Mucosa of descending colon (tissue), 3 donors: ENCODE measurements around the gene DMAC2. TPM values are rescaled to one million over a fixed set of nuclear protein-coding genes. Genes with fewer than 3 reads are reported as not detected.
"Not testable (repeated sequence)": the region's sequence is repeated elsewhere in the genome, so short reads cannot be mapped to it uniquely, and the experiment has no call there.

Experiments
- ATAC-seq: fragments of 200-7000 bp; cut with Tn5 transposase; one replicate; pipeline ENCODE4 v1.9.1; 2020; ENCODE audit warnings: mild to moderate bottlenecking, moderate library complexity
- DNase-seq, 3 donors: peaks; one replicate each; pipeline ENCODE4 v3.0.0-alpha.2; 2020
- H3K36me3 ChIP-seq: fragments of 200-600 bp; one replicate; pipeline ENCODE4 v1.8.0; 2021; ENCODE audit warnings: low read depth, mild to moderate bottlenecking
- H3K4me1 ChIP-seq: fragments of 200-600 bp; one replicate; pipeline ENCODE4 v1.8.0; 2021; ENCODE audit warnings: low read depth, mild to moderate bottlenecking
- H3K4me3 ChIP-seq: fragments of 200-600 bp; one replicate; pipeline ENCODE4 v1.8.0; 2021; ENCODE audit warnings: mild to moderate bottlenecking
- H3K9me3 ChIP-seq: fragments of 200-600 bp; one replicate; pipeline ENCODE4 v1.8.0; 2021; ENCODE audit warnings: mild to moderate bottlenecking
- intact Hi-C, 2 donors: fragments of 100-400 bp; cut with DNase I in 1 of 2; cut with micrococcal nuclease in 1 of 2; formaldehyde crosslinking; loops; one replicate each; pipeline versions ENCODE4 v1.11.0 to v1.11.1; 2022; cut with DNase I, micrococcal nuclease
- total RNA-seq, 3 donors: library from RNA; stranded (reverse); fragmentation: NEBNext Ultra II Directional in 2 of 3; extraction: Animal tissue kit (Norgen Biotek cat#: 25700) in 2 of 3; gene quantifications; one replicate each; pipeline versions ENCODE4 v1.2.1 to v1.2.4, GENCODE V29; 2021 to 2023
- TF ChIP-seq, protein P1 (sequence below): fragments of 200-600 bp; IDR thresholded peaks from one replicate; pipeline ENCODE4 v1.8.0; 2022; ENCODE audit warnings: antibody characterized with exemption, mild to moderate bottlenecking
- donor health status: DM: no; HTN: no; CAD: no; lungs with moderate emphysema.
- donor health status: DM: no; HTN: no; CAD: no.
- donor health status: DM: no; HTN: yes; CAD: no.

The DMAC2 gene
- total RNA-seq, 3 donors from 2014 or later: 38.9 to 61.0 (median 47.5) TPM

DNA sequence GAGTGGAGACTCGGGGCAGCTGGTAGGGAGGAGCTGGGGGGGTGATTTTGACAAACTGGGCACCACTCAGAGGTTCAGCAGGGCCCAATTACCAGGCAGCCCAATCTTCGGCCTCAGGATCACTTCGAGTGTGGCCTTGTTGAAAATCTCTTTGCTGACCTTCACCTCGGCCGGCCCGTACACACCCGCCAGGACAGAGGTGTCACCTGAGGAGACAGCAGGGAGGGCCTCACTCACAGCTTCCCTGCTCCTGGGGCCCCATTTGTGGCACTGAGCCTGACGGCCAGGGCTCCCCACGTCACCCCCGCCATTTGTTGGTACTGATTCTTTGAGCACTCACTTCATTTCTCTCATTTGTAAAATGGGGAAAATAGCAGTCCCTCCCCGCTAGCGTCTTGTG is 46.9 kb downstream of the DMAC2 start:
- TF ChIP-seq, protein P1, sequence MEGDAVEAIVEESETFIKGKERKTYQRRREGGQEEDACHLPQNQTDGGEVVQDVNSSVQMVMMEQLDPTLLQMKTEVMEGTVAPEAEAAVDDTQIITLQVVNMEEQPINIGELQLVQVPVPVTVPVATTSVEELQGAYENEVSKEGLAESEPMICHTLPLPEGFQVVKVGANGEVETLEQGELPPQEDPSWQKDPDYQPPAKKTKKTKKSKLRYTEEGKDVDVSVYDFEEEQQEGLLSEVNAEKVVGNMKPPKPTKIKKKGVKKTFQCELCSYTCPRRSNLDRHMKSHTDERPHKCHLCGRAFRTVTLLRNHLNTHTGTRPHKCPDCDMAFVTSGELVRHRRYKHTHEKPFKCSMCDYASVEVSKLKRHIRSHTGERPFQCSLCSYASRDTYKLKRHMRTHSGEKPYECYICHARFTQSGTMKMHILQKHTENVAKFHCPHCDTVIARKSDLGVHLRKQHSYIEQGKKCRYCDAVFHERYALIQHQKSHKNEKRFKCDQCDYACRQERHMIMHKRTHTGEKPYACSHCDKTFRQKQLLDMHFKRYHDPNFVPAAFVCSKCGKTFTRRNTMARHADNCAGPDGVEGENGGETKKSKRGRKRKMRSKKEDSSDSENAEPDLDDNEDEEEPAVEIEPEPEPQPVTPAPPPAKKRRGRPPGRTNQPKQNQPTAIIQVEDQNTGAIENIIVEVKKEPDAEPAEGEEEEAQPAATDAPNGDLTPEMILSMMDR: no peak
- peaks cover 6% of the 10 kb centered on the region for H3K4me1 ChIP-seq
- ATAC-seq (no peak), DNase-seq (no peak)
- no peak overlapping the region for H3K4me3 ChIP-seq
- H3K36me3 ChIP-seq: peaks cover 5% of the 10 kb centered on the region
- H3K9me3 ChIP-seq: no peaks in the 10 kb centered on the region
- intact Hi-C loops: no loop called here

DNA sequence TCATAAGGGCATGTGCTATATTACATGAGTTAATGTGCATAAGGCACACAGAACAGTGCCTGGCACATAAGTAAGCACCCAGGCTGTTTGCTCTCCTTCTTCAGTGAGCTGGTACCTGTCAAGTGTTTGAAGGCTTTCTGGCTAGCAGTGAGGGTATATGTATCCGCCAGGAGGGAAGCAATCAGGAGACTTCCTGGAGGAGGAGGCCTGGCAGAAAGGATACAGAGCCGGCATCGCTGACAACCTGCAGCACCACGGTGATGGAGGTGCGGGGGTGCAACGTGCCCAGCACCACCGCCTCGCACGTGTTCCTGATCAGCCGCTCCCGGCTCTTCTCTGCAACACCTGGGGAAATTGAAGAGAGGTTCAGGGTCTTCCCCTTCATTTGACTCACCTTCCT is 48.1 kb downstream of the DMAC2 start:
- Histone ChIP-seq H3K36me3 (peaks cover 5% of the 10 kb centered on the region), H3K9me3 (no peaks in the 10 kb centered on the region)

GRCh38 chr19:41386442-41386841 is 53.3 kb downstream of the DMAC2 start:
- no peak for DNase-seq
- intact Hi-C loops: no loop called here
- TF ChIP-seq, protein P1: no peak
- no peaks in the 10 kb centered on the region for H3K9me3 ChIP-seq
- no peak for ATAC-seq
- H3K4me1 ChIP-seq: no peaks in the 10 kb centered on the region
- H3K36me3 ChIP-seq: peaks cover 5% of the 10 kb centered on the region
- no peak overlapping the region for H3K4me3 ChIP-seq

More for the DNA sequence above, 48.1 kb downstream of the DMAC2 start:
- peaks cover 6% of the 10 kb centered on the region for H3K4me1 ChIP-seq
- intact Hi-C loops: no loop called here
- H3K4me3 ChIP-seq: no peak overlapping the region
- DNase-seq (no peak), ATAC-seq (no peak)
- TF ChIP-seq, protein P1: no peak

DNA sequence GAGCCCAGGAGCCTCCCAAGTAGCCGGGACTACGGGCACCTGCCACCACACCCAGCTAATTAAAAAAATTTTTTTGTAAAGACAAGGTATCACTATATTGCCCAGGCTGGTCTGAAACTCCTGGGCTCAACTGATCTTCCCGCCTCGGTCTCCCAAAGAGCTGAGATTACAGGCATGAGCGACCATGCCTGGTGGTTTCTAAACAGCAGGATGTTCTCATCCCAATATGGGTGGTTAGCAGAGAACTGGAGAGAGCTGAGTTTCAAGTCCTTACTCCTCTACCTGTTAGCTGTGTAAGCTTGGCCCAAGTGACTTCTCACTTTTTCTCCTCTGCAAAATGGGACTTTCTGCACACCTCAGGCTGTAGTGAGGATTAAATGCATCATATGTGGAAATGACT is 55.4 kb downstream of the DMAC2 start:
- no peaks in the 10 kb centered on the region for H3K4me1 ChIP-seq
- no peak overlapping the region for H3K4me3 ChIP-seq
- H3K36me3 ChIP-seq: no peaks in the 10 kb centered on the region
- intact Hi-C loops: no loop called here
- DNase-seq: no peak
- ATAC-seq: no peak
- TF ChIP-seq, protein P1: no peak
- no peaks in the 10 kb centered on the region for H3K9me3 ChIP-seq

- H3K4me1 ChIP-seq, DNase-seq, ATAC-seq, H3K4me3 ChIP-seq, H3K36me3 ChIP-seq, intact Hi-C loops, H3K9me3 ChIP-seq: not testable (repeated sequence)
Observed at GRCh38 chr19:41381536-41381935, 58.2 kb downstream of the DMAC2 start.

Other genes starting within 250 kb of the DMAC2 start
- 10 to 100 TPM in 2 of 3 donors, 1 to 10 TPM in 1; 9.1 to 45.4 (median 41.2) TPM for gene CYP2S1, start 246.7 kb downstream of the DMAC2 start, total RNA-seq
- 10 to 100 TPM in 2 of 3 donors, 1 to 10 TPM in 1; 7.3 to 93.6 (median 19.3) TPM for gene AXL, start 220.7 kb downstream of the DMAC2 start, total RNA-seq
- gene HNRNPUL1, start 175.5 kb downstream of the DMAC2 start, total RNA-seq: 100 to 1,000 TPM; 155 to 234 (median 190) TPM
- gene CCDC97, start 129.7 kb downstream of the DMAC2 start, total RNA-seq: 10 to 100 TPM; 26.2 to 29.6 (median 27.0) TPM
- 10 to 100 TPM in 2 of 3 donors, 1 to 10 TPM in 1; 8.2 to 39.6 (median 21.8) TPM for gene TGFB1, start 86.0 kb downstream of the DMAC2 start, total RNA-seq
- 10 to 100 TPM in 1 of 3 donors, 1 to 10 TPM in 2; 7.0 to 11.3 (median 9.1) TPM for gene B9D2, start 75.8 kb downstream of the DMAC2 start, total RNA-seq
- 10 to 100 TPM in 1 of 3 donors, 1 to 10 TPM in 2; 3.8 to 15.2 (median 5.6) TPM for gene TMEM91, start 63.4 kb downstream of the DMAC2 start, total RNA-seq
- 10 to 100 TPM; 12.5 to 16.4 (median 13.3) TPM for gene EXOSC5, start 42.6 kb downstream of the DMAC2 start, total RNA-seq
- gene BCKDHA, start 42.1 kb downstream of the DMAC2 start, total RNA-seq: 10 to 100 TPM; 16.6 to 22.5 (median 17.3) TPM
- 10 to 100 TPM; 28.8 to 69.4 (median 34.3) TPM for gene B3GNT8, start 12.5 kb downstream of the DMAC2 start, total RNA-seq
- not detected for gene ERICH4, start 3.2 kb upstream of the DMAC2 start, total RNA-seq
- 1 to 10 TPM; 1.4 to 2.1 (median 1.9) TPM for gene CEACAM21, start 136.3 kb upstream of the DMAC2 start, total RNA-seq
- gene CEACAM4, start 187.2 kb upstream of the DMAC2 start, total RNA-seq: 1 to 10 TPM in 1 of 3 donors, under 1 TPM in 1, not detected in 1; 0.25 to 1.2 TPM
- 1,000 to 10,000 TPM in 2 of 3 donors, 100 to 1,000 TPM in 1; 753 to 3,639 (median 2,117) TPM for gene CEACAM7, start 248.4 kb upstream of the DMAC2 start, total RNA-seq